NCI-H2107 (cell line): Measurements from ENCODE around the gene SPIN1.

Experiments
- DNase-seq: peaks from one replicate; lab custom pipeline; 2025; lab: John Stamatoyannopoulos, UW

SPIN1 gene

GRCh38 chr9:88436379-88436778 is 48.1 kb downstream of the SPIN1 start:
- DNase-seq, result no peak

- DNase-seq, result no peak
Observed at GRCh38 chr9:88437210-88438146, 49.2 kb downstream of the SPIN1 start.

- DNase-seq, result no peak
Observed at GRCh38 chr9:88438811-88439210, 50.6 kb downstream of the SPIN1 start.

- no peak for DNase-seq
Observed at GRCh38 chr9:88441301-88442007, 53.2 kb downstream of the SPIN1 start.

DNA sequence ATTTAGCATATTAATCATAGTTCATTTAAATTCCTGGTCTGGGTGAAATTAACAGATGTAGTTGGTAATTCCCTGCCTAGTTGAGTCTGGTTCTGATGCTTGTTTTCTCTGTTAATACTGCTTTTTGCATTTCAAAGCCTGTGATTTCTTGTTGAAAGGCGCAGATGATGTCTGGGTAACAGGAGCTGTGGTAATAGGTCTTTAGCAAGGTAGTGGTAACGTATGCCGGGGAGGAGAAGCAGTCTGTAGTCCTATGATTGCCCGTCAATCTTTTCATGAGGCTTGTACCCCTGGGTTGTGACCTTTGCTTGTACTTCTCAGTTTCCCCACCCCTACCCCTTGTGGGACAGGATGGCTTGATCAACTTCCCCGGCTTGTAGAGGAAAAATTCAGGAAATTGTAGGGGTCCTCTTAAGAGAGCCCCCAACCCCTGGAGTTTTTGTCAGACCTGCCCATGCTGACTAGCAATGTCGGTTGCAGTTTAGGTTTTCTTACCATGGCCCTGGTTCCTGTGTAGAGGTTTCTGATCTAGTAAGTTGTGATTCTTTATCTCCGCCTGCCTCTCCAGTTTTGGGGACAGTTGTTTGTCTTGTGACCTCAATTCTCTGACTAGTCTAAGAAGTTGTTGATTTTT is 55.4 kb downstream of the SPIN1 start:
- no peak for DNase-seq

DNA sequence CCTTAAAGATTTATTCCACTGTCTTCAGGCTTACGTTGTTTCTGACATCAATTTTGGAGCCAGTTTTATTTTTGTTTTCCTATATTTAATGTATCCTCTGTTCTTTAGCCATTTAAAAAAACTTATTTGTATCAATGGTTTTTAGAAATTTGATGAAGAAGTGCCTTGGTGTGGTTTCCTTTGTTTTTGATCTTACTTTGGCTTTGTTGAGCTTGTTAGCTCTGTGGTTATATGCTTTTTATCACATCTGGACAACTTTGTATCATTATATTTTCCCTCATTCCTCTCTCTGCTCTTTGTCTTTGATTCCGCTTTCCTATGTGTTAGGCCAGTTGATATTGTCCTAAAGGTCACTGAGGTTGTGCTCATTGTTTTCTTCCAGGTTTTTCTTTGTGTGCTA is 58.5 kb downstream of the SPIN1 start:
- DNase-seq, result no peak

DNA sequence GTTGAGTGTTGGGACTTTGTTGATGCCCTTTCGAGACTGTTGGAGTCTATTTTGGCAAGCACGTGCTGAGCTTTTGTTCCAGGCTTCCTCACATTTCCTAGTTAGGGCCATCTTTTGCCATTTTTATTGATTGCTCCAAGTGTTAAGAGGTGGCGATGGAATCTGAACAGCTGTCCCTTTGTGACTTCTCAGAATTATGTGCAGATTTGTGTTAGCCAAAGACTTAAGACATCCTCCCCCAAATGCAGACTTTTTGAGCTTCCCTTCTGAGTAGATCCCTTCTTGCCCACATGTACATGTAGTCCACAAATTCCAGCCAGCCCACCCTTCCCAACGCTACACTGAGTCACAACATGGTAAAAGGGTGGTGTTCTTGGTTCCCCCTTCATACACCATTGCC is 59.2 kb downstream of the SPIN1 start:
- DNase-seq, result no peak

GRCh38 chr9:88451160-88451559 is 62.9 kb downstream of the SPIN1 start:
- no peak for DNase-seq

DNA sequence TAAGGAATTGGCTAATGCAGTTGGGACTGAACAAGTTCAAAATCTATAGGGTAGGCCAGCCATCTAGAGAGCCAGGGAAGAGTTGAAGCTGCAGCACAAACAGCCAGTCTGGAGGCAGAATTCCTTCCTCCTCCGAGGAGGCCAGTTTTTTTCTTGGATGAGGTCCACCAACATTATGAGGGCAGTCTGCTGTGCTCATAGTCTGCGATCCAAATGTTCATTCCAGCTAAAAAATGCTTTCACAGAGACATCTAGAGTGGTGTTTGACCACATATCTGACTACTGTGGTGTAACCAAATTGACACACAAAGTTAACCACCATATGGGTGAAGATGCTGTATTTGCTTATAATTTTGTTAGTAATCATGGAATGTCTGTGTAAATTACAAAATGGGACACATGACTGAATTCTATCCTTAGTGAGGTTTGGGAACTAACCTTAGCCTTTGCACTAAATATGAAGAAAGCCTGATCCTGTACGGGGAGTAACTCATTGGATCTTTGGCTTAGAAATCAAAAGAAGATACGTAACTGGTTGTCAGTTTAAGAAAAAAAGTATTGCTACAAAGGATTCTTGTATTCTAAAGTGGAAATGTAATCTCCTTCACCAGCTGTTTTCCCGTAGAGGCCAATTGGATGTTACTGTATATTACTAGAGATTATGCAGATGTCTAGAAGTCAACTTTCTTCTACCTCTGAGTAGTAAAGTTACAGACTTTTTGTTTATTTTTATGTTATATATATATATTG is 70.6 kb downstream of the SPIN1 start:
- DNase-seq, result no peak

GRCh38 chr9:88460587-88461332 is 72.5 kb downstream of the SPIN1 start:
- no peak for DNase-seq

- no peak for DNase-seq
Observed at GRCh38 chr9:88462191-88462590, 73.9 kb downstream of the SPIN1 start.

DNA sequence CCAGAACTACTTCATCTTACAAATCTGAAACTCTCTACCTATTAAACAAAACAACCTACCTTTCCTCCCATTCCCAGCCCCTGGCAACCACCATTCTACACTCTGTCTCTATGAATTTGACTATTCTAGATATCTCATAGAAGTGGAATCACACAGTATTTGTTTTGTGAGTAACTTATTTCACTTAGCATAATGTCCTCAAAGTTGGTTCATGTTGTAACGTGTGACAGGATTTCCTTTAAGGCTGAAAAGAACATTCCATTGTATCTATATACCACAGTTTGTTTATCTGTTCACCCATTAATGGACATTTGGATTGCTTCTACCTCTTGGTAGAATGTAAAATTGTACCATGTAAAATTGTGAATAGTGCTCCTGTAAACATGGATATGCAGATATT is 76.6 kb downstream of the SPIN1 start:
- DNase-seq, result no peak

- DNase-seq, result no peak
Observed at GRCh38 chr9:88468226-88468625, 80.0 kb downstream of the SPIN1 start.

DNA sequence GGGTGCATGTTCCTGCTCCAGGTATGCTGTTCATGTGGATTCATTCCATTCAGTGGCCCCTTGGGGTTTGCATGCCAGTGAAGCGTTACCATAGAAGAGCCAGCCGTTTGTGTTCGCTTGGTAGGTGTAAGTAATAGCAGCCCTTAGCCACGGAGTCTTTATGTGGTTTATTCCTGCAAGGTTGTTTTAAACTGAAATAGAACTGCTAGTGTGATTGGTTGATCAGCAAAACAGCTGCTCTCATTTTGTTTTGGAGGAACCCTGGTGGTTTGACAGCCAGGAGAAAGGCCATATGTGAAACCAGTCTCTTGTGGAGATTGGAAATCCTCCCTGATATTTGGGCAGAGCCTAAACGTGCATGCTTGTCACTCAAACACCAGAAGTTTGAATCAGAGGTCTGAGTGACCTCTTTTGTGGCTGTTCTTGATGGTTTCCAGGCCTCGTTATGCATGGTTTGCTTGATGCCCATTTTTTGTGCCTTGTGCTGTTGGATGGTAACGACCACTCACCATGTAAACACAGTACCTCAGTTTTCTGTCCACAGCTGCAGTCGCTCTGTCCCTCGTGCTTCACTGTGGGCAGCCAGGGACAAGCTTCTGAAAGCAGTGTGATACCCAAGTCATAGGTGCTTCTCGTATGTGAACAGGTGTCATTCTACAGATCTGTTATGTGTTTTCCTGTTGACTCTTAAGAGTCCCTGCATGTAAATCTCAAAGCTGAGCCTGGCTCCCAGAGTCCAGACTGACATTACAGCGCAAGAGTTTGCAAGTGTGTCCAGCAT is 88.4 kb downstream of the SPIN1 start:
- DNase-seq, result peak; percentile 83

- DNase-seq, result no peak
Observed at GRCh38 chr9:88477300-88477751, 89.1 kb downstream of the SPIN1 start.

- DNase-seq, result no peak
Observed at GRCh38 chr9:88478246-88478645, 90.0 kb downstream of the SPIN1 start.

- no peak for DNase-seq
Observed at GRCh38 chr9:88481933-88482332, 93.7 kb downstream of the SPIN1 start.

DNA sequence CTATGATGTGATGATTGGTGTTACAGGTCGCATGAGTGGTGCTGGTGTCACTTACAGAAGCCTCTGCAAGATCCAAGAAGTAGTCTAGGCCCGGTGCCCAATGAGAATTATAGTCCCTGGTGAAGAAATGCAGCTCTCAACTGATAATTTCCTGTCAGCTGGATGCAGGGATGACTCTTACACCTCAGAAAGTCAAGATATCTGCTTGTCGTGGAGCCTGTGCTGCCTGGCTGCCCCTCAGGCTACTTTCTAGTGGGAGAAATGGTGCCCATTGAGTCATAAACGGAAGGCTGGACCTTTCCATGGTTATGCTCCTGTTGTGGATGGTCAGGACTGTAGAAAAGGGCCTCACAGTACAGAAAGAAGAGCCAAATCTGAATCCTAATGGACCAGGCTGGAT is 99.9 kb downstream of the SPIN1 start:
- no peak for DNase-seq

DNA sequence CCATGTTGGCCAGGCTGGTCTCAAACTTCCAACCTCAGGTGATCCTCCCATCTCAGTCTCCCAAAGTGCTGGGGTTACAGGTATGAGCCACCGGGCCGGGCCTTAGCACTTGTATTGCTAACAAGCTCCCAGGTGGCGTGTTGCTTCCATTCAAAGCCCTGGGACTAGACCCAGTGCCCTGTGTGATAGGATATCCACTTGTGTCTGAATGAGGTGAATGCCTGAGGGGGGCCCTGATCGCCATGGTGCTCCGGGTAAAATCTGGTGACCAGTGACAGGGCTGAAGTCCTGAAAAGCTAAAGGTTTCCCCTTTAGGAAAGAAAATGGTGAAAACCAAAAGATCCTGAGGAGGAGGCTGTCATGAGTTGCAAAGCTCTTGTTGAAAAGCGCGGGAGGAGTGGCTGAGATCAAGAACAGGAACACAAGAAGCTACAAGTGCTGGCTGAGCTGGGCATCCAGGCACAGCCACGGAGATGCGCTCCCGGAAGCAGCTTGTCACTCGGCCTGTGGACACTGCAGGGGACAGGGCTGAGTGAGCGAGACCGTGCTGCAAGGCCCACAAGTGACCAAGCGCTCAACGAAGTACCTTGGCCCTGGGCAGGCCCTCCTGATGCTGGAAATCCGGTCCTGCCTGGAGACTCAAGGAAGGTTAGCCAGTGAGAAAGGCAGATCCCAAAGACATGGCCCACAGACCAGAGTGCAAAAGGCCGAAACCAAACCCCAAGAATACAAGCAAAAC is 106.9 kb downstream of the SPIN1 start:
- DNase-seq, result no peak

GRCh38 chr9:88497224-88497623 is 109.0 kb downstream of the SPIN1 start:
- no peak for DNase-seq
